HepG2 (cell line): ENCODE measurements around the gene INHA. TPM values are rescaled to one million over a fixed set of nuclear protein-coding genes. Genes with fewer than 3 reads are reported as not detected.

Experiments
- DNMT3B ChIP-seq: conservative IDR thresholded peaks from 2 replicates; pipeline ENCODE4 v1.6.1; 2016; ENCODE audit warnings: missing biosample characterization, control low read depth
- FOXO1 ChIP-seq: sonication (generic); formaldehyde crosslinking; IDR thresholded peaks from 2 replicates; pipeline ENCODE4 v1.4.0; 2020; ENCODE audit warnings: missing genetic modification reagents
- NFE2L1 ChIP-seq: sonication (generic); formaldehyde crosslinking; IDR thresholded peaks from 2 replicates; pipeline ENCODE4 v1.4.0; 2020; ENCODE audit warnings: missing genetic modification reagents, mild to moderate bottlenecking, borderline replicate concordance
- PITX1 ChIP-seq: sonication (generic); formaldehyde crosslinking; IDR thresholded peaks from 2 replicates; pipeline ENCODE4 v1.5.1; 2020; ENCODE audit warnings: mild to moderate bottlenecking, missing genetic modification reagents
- SIN3A ChIP-seq: IDR thresholded peaks from 2 replicates; pipeline ENCODE4 v1.6.1; 2011; ENCODE audit warnings: low read depth, mild to moderate bottlenecking, control low read depth, low read length, borderline replicate concordance
- SPEN ChIP-seq: sonication (generic); formaldehyde crosslinking; IDR thresholded peaks from 2 replicates; pipeline ENCODE4 v1.5.1; 2020; ENCODE audit warnings: low read depth, mild to moderate bottlenecking, missing genetic modification reagents
- TMF1 ChIP-seq: sonication (generic); formaldehyde crosslinking; IDR thresholded peaks from 2 replicates; pipeline ENCODE4 v1.8.1; 2022; ENCODE audit warnings: low read depth, missing genetic modification reagents
- ZBTB8A ChIP-seq: sonication (generic); formaldehyde crosslinking; IDR thresholded peaks from 2 replicates; pipeline ENCODE4 v1.4.0; 2020; ENCODE audit warnings: mild to moderate bottlenecking, low read depth, missing genetic modification reagents, borderline replicate concordance
- ZNF230 ChIP-seq: sonication (generic); formaldehyde crosslinking; IDR thresholded peaks from 2 replicates; pipeline ENCODE4 v1.4.0; 2020; ENCODE audit warnings: mild to moderate bottlenecking, missing genetic modification reagents
- ZNF720 ChIP-seq: sonication (generic); formaldehyde crosslinking; IDR thresholded peaks from 2 replicates; pipeline ENCODE4 v1.4.0; 2020; ENCODE audit warnings: missing genetic modification reagents
- ZNF737 ChIP-seq: sonication (generic); formaldehyde crosslinking; IDR thresholded peaks from 2 replicates; pipeline ENCODE4 v1.5.0; 2020; ENCODE audit warnings: missing genetic modification reagents, mild to moderate bottlenecking, borderline replicate concordance
- ZNF777 ChIP-seq: sonication (generic); formaldehyde crosslinking; IDR thresholded peaks from 2 replicates; pipeline ENCODE4 v1.4.0; 2020; ENCODE audit warnings: missing genetic modification reagents
- ZSCAN9 ChIP-seq: IDR thresholded peaks from 2 replicates; pipeline ENCODE4 v1.6.1; 2016; ENCODE audit warnings: borderline replicate concordance
- polyA plus RNA-seq, 8 experiments: library from polyadenylated mRNA; depleted of rRNA in 3 of 8; stranded (reverse) in 7 of 8; unstranded in 1 of 8; fragments of >200 nt; fragmentation: Illumina TruSeq in 4 of 8; extraction: Trizol in 4 of 8; gene quantifications; 2 replicates each; pipeline versions ENCODE4 v1.2.1 to v1.2.3, GENCODE V29; 2011 to 2016; ENCODE audit warnings: low read depth in 4 of 8, missing spikeins in 1 of 8, mixed read lengths in 1 of 8; ENCODE audit not compliant: insufficient read depth in 1 of 8
- total RNA-seq, 5 experiments: library from RNA; depleted of rRNA; stranded (reverse); fragments of >200 nt; fragmentation: Illumina TruSeq; extraction: Trizol; gene quantifications; 2 replicates each; pipeline ENCODE4 v1.2.3, GENCODE V29; 2016; ENCODE audit warnings: low read depth in 1 of 5
- TF ChIP-seq, protein P1 (sequence below), 2 experiments: sonication (generic) in 1 of 2; formaldehyde crosslinking in 1 of 2; IDR thresholded peaks; 2 replicates each; pipeline versions ENCODE4 v1.5.1 to v1.6.1; 2011 to 2020; ENCODE audit warnings: borderline replicate concordance in 1 of 2, low read depth in 1 of 2, low read length in 1 of 2, mild to moderate bottlenecking in 1 of 2, missing genetic modification reagents in 1 of 2, moderate library complexity in 1 of 2
- TF ChIP-seq, protein P2 (sequence below): sonication (generic); formaldehyde crosslinking; IDR thresholded peaks from 2 replicates; pipeline ENCODE4 v1.5.0; 2020; ENCODE audit warnings: mild to moderate bottlenecking, low read depth, missing genetic modification reagents, borderline replicate concordance
- TF ChIP-seq, protein P3 (sequence below): sonication (generic); formaldehyde crosslinking; IDR thresholded peaks from one replicate; pipeline ENCODE4 v1.5.1; 2020; ENCODE audit warnings: mild to moderate bottlenecking, missing genetic modification reagents; ENCODE audit errors: not compliant biosample characterization
- TF ChIP-seq, protein P4 (sequence below): sonication (generic); formaldehyde crosslinking; IDR thresholded peaks from 2 replicates; pipeline ENCODE4 v1.4.0; 2020; ENCODE audit warnings: mild to moderate bottlenecking, missing genetic modification reagents

Gene INHA
- total and polyA plus RNA-seq, 2 of the 13 experiments (the other 11 are each of a cell fraction or from before 2014, with no cell fraction given): 4.1 to 15.2 TPM

DNA sequence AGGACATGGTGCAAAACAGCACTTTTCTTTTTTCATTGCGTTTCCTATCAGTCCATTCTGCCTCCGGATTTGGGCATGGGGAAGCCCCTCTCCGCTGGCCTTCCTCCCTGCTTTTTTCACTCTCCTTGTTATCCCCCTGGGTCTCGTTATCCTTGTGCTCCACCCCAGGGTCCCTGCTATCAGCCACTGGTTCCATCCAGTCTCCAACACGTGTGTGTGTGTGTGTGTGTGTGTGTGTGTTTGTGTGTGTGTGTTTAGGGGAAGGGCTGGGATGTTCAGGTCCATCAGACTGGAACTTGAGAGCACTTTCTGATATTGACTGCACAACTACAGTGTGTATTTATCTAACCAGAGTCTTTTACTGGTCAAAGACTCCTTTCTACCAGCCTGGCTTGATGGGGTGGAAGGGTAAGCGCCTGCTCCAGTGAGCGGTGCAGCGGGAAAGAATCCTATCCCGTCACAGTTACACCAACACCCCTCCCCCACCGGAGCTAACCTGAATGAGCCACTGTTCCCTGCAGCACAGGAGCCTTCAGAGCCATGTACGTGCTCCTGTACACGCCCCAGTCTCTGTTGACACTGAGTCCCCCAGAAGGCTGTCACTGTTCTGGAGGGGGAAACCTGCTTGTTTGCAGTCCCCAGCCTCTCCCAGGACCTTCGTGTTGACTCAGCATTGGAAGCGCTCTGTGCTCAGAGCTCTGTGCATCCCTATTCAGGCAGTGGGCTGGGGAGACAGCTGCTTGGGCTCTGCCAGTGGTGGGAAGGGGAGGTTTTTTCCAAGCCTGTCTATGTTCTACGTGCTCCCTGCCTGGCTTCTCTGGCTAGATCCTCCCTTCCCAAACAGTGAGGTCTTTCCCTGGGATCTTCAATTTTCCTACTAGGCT is 4.6 kb downstream of the INHA start (continued):
- TF ChIP-seq SIN3A: peak; percentile 50; the same call in 1 of the 2 replicates
- TF ChIP-seq ZNF230 (CRISPR knock-in tag): peak; percentile 96; the same call in 1 of the 2 replicates
- peak; percentile 97 for TF ChIP-seq FOXO1 (CRISPR knock-in tag)
- no peak for TF ChIP-seq NFE2L1
- no peak; the same call in 1 of the 2 replicates for TF ChIP-seq TMF1 (CRISPR knock-in tag)
- TF ChIP-seq ZSCAN9 (CRISPR knock-in tag): peak; percentile 91; the same call in 1 of the 2 replicates
- TF ChIP-seq, protein P1, sequence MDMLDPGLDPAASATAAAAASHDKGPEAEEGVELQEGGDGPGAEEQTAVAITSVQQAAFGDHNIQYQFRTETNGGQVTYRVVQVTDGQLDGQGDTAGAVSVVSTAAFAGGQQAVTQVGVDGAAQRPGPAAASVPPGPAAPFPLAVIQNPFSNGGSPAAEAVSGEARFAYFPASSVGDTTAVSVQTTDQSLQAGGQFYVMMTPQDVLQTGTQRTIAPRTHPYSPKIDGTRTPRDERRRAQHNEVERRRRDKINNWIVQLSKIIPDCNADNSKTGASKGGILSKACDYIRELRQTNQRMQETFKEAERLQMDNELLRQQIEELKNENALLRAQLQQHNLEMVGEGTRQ (IDR thresholded peaks at IDR 0.05; ENCODE audit: low read depth, low read length): no peak
- TF ChIP-seq, protein P1 (CRISPR knock-in tag; IDR thresholded peaks at IDR 0.05; ENCODE audit: borderline replicate concordance): no peak; the same call in 1 of the 2 replicates
- no peak for TF ChIP-seq ZBTB8A (CRISPR knock-in tag)
- TF ChIP-seq, protein P2, sequence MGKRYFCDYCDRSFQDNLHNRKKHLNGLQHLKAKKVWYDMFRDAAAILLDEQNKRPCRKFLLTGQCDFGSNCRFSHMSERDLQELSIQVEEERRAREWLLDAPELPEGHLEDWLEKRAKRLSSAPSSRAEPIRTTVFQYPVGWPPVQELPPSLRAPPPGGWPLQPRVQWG (CRISPR knock-in tag): no peak
- TF ChIP-seq PITX1 (CRISPR knock-in tag): peak; percentile 91; the same call in 1 of the 2 replicates
- TF ChIP-seq, protein P3, sequence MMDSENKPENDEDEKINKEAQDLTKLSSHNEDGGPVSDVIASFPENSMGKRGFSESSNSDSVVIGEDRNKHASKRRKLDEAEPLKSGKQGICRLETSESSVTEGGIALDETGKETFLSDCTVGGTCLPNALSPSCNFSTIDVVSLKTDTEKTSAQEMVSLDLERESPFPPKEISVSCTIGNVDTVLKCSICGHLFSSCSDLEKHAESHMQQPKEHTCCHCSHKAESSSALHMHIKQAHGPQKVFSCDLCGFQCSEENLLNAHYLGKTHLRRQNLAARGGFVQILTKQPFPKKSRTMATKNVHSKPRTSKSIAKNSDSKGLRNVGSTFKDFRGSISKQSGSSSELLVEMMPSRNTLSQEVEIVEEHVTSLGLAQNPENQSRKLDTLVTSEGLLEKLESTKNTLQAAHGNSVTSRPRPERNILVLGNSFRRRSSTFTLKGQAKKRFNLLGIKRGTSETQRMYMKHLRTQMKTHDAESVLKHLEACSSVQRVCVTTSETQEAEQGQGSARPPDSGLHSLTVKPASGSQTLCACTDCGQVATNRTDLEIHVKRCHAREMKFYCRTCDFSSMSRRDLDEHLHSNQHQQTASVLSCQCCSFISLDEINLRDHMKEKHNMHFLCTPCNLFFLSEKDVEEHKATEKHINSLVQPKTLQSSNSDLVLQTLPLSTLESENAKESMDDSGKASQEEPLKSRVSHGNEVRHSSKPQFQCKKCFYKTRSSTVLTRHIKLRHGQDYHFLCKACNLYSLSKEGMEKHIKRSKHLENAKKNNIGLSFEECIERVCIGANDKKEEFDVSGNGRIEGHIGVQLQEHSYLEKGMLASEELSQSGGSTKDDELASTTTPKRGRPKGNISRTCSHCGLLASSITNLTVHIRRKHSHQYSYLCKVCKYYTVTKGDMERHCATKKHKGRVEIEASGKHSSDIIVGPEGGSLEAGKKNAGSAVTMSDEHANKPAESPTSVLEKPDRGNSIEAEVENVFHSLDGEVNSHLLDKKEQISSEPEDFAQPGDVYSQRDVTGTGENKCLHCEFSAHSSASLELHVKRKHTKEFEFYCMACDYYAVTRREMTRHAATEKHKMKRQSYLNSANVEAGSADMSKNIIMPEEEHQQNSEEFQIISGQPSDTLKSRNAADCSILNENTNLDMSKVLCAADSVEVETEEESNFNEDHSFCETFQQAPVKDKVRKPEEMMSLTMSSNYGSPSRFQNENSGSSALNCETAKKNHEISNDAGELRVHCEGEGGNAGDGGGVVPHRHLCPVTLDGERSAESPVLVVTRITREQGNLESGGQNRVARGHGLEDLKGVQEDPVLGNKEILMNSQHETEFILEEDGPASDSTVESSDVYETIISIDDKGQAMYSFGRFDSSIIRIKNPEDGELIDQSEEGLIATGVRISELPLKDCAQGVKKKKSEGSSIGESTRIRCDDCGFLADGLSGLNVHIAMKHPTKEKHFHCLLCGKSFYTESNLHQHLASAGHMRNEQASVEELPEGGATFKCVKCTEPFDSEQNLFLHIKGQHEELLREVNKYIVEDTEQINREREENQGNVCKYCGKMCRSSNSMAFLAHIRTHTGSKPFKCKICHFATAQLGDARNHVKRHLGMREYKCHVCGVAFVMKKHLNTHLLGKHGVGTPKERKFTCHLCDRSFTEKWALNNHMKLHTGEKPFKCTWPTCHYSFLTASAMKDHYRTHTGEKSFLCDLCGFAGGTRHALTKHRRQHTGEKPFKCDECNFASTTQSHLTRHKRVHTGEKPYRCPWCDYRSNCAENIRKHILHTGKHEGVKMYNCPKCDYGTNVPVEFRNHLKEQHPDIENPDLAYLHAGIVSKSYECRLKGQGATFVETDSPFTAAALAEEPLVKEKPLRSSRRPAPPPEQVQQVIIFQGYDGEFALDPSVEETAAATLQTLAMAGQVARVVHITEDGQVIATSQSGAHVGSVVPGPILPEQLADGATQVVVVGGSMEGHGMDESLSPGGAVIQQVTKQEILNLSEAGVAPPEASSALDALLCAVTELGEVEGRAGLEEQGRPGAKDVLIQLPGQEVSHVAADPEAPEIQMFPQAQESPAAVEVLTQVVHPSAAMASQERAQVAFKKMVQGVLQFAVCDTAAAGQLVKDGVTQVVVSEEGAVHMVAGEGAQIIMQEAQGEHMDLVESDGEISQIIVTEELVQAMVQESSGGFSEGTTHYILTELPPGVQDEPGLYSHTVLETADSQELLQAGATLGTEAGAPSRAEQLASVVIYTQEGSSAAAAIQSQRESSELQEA: no peak
- no peak for TF ChIP-seq DNMT3B (CRISPR knock-in tag)
- TF ChIP-seq ZNF777: no peak
- TF ChIP-seq ZNF737 (CRISPR knock-in tag): no peak
- peak; percentile 85; the same call in 1 of the 2 replicates for TF ChIP-seq SPEN
- TF ChIP-seq, protein P4, sequence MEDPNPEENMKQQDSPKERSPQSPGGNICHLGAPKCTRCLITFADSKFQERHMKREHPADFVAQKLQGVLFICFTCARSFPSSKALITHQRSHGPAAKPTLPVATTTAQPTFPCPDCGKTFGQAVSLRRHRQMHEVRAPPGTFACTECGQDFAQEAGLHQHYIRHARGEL (CRISPR knock-in tag): 0 out of 2 replicates have a peak, but pooled peaks have one; percentile 55
- TF ChIP-seq ZNF720: no peak
